GM19025 (cell line): Measurements from ENCODE around the gene LASP1.

Experiments used
- ATAC-seq: cut with Tn5 transposase; IDR thresholded peaks from one replicate; pipeline ENCODE4 v1.9.1; 2021; ENCODE audit warnings: mild to moderate bottlenecking, low read depth, moderate library complexity; ENCODE audit not compliant: unreplicated experiment

Gene LASP1

DNA sequence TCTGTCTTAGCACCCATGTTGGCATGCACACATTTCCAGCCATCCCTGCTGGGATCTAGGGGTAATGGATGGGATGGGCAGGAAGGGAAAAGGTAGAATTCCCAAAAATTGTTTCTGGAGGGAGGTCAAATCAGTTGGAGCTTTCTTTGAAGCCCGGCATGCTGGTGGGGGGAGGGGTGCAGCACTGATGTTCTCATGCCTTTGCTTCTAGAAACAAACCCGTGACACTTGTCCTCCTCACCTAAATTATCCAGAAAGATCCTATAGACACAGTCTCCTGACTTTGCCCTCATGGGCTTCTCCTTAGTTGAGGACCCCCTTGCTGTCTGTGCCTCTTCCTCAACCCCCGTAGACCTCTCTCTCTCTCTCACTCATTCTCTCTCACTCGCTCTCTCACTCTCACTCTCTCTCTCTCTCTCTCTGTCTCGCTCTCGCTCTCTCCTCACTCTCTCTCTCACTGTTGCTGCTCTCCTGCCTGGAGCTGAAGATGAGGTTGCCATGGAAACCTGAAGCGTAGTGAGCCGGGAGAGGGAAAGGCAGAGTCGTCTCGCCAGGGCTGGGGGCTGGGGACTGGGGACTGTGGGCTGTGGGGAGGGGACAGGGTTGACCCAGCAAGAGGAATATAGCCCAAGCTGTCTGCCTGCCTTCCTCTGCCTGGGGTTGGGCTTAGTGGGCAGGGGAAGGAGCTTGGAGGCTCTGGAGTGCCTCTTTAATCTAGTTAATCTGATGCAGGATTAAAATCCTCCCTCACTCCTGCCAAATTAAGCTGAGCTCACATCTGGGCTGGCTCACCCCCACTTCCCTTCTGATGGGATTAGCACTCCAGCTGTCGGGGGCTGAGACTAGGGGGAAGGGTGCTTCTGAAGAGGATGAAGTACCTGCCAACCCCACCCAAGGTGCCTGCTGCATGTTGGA lies 16.1 kb downstream of the LASP1 start:
- no peak for ATAC-seq

DNA sequence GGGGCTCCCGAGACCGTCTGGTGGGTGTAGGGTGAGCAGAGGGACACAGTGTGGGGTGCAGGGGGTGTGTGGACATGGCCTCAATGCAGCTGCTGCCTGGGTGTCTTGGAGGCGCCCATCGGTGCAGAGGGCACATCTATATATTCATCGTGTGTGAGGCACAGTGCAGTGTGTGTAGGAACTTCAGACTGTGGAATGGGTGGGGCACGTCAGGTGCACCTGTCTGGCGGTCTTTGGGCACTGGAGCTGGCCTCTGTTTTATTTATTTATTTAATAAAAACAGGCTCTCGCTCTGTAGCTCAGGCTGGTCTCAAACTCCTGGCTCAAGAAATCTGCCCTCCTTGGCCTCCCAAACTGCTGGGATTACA lies 16.8 kb downstream of the LASP1 start:
- no peak for ATAC-seq

DNA sequence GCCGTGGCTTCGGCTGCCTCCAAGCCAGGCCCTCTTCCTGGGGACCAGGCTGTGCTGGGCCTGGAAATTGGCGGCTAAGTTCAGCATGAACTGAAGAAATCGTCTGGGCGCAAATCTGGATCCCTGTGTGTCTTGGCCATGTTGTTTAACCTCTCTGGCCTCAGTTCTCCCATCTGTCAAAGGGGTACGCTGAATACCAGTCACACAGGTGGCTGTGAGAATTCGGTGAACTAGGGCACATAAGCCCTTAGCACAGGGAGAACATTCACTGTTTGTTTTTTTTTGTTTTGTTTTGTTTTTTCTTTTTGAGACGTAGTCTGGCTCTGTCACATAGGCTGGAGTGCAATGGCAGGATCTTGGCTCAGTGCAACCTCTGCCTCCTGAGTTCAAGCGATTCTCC lies 19.0 kb downstream of the LASP1 start:
- no peak for ATAC-seq

DNA sequence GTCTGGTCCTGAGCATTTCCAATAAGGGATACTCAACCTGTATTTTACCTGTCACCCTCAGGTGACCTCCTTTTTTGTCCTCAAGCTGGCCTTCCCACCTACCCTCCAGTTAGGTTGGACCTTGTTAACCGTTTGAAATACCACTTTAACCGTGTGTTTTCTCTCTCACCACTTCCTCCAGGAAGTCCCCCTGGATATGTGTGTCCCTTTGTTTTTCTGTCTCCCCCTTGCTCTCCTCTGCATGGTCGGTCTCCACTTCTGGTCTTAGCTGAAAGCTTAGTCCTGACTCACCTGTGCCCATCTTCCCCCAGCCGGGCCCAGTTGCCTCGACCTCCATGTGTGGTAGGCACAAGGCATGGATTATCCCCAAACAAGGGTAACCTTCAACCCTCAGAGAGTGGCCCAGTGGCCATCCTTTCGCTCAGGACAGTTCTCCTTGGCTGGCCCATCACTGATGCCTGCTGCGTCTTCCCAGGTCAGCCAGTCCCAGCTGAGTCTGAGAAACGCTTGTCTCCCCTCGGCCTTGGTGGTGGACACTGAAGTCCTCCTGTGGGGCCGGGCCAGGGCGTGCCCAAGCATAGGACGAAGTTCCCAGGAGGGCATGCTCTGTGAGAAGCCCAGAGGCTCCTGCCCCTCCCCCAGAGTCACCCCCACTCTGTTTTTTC lies 20.0 kb downstream of the LASP1 start:
- no peak for ATAC-seq

DNA sequence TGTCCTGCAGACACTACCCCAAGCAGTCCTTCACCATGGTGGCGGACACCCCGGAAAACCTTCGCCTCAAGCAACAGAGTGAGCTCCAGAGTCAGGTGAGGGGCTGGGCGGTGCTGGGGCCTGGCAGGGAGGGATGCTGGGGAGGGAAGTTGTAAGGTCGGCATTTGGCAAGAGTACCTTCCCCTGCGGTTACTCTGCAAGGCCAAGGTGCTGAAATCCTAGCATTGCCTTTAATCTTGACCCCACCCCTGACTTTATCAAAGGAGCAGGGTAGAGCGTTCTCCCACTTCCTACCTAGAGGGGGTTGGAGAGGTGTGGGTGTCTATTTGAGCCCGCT lies 20.5 kb downstream of the LASP1 start:
- ATAC-seq: no peak

DNA sequence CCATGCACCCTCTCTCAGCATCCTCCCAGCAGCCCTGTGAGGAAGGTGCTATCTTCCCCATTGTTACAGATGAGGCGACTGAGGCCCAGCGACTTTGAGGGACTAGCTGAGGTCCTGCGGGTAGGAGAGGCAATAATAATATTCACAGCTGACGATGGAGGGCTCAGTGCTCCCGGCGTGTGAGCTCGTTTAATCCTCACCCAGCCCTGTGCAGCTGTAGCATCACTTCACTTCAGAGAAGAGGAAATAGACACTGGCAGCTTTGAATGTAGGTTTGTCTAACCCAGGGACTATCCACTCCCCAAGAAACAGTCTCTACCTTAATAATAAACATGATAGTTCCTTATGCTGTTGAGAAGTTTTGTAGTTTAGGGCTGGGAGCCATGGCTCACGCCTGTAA lies 21.6 kb downstream of the LASP1 start:
- no peak for ATAC-seq

DNA sequence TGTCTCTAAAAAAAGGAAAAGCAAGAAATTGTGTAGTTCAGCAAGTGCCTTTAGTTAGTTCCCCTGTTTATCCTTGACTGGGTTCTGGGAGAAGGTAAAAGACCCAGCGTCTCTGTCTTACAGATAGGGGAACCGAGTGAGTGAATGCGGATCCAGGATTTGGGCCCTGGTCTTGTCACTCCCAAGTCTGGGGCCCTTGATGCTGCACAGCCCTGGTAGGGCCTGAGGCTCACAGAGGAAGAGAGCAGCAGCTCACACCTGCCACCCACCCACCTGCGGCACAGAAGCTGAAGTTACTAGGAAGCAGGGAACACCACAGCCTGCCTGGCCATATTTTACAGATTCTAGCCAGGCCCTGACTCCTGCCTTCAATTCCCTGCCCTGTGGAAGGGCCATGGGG lies 22.2 kb downstream of the LASP1 start:
- ATAC-seq: no peak

DNA sequence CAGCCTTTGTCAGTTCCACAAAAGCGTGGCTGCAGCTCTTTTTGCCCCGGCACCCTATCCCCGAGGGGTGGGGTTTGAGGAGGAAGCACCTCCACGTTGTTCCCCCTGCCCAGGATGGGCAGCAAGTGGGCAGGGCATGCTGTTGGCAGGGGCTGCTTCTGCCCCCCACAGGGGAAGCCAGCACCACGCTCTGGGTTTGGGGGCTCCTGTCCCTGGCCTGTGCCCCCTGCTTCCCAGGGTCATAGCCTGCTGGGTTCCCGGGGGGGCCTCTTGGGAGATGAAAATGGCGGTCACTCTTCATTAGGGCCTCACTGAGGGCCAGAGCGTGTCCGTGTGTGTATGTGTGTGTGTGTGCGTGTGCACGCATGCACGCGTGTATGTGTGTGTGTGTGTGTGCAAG lies 22.8 kb downstream of the LASP1 start:
- ATAC-seq: no peak

DNA sequence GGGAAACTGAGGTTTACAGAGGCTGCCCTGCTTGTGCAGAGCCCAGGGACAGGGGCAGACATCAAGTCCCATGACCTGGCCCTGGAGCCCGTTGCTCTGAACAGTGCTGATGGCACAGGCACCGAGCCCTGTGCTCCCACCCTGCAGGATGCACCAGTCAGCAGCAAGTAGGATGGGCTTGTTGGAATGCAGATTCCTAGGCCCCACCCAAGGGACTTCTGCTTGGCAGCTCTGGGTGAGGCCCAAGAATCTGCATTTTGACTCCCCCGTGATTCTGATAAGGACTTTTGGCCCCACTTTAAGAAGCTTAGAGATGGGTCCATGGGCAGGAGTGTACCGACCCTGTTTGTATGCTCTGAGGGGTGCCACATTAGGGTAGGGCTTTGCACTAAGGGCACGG lies 23.3 kb downstream of the LASP1 start:
- no peak for ATAC-seq

DNA sequence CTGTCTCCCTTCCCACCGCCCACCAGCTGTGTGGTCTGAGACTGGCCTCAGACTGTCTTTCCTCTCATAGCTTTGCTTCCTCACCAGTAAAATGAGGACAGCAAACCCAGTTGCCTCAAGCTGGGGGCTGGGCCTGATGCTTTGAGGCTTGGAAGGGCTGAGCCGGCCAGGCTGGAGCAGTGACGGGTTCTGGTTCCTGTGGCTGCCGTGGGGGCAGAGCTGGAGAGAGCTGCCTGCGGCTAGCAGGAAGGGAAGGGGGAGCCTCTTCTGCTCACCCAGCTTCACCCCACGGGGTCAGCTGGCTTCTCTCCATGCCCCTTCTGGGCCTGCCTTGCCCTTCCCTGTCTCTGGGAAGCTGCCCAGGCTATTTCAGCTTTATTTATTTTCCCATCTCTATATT lies 23.7 kb downstream of the LASP1 start:
- ATAC-seq: no peak

DNA sequence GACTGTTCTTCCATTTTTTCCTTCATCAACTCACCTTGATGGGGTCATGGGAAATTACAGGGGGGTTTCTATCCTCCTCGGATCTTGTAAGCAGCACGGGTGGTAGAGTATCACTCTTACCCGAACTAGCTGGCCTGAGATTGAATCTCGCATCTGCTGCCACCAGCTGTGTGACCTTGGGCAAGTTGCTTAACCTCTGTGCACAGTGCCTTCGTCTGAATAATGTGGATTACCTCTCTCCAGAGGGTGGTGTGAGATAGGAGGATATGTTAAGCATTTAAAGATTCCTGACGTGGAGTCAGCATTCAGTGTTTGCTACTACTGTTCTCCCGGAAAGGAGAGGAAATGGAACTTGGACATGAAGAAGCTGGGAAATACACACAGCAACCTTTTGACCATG lies 24.4 kb downstream of the LASP1 start:
- ATAC-seq: no peak

DNA sequence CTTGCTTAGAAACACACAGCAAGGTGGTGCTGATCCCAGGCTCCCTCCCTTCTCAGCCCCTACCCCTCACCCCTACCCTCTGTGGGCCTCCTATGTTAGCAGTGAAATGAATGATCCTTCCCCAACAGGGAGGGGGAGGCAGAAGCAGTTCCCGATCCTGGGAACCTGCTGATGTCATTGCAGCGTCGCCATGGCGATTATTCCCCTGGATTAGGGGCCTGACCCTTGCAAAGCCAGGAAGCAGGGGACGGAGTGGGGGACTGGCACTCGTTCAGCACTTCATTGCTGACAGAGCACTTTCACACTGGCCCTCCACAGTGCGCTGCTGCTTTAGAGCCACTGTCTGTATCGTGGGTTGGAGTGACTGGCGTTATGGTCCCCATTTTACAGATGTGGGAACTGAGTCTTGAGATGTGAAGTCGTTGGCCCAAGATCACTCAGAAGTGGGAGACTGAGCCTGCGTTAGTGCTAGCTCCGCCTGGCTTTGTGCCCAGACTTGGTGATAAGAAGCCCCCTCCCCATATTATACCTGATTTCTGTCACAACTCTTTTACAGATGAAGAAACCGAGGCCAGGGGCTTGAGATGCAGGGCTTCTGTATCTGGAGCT lies 26.6 kb downstream of the LASP1 start:
- ATAC-seq: no peak

DNA sequence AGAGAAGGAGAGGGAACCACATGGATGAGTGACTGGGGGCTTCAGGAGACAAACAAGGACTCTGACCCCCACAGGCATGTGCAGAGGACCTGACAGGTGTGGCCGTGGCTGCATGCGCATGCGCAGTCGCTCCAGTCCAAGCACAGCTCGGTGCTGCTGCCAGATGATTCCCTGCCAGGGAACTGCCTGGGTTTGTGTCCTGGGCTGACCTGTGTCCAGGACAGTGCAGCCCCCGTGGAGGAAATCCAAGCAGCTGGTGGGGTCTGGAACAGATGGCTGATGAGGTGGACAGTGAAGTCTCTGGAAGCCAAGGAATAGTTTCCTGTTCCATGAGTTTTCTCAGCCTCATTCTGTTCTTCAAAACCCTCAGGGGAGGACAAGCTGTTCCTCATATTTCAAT lies 27.3 kb downstream of the LASP1 start:
- ATAC-seq: no peak

DNA sequence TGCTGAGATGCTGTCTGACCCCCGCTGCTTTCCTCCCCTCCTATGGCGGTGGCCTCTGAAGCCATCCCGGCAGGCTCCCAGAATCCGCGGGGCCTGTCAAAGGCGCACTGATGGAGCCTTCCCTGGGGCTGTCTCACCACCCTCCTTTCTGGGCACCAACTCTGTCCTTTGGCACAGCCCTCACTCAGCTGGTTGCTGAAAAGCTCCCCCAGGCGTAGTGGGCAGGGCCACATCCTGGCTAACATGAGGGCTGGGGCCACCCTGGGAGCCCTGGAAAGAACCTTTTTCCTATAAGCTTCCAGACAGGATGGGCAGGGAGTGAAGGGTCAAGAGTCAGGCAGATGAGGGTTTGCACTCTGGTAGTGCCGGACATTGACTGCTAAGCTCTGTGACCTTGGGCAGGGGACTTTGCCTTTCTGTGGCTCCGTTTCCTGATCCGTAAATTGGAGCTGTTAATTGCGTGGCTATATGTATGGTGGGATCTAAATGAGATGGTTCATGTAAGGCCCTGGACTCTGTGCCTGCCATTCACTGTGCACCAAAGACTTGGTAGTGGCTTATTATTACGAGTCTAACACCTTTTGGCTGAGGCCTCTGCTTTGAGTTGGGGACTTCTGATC lies 27.9 kb downstream of the LASP1 start:
- ATAC-seq: no peak

DNA sequence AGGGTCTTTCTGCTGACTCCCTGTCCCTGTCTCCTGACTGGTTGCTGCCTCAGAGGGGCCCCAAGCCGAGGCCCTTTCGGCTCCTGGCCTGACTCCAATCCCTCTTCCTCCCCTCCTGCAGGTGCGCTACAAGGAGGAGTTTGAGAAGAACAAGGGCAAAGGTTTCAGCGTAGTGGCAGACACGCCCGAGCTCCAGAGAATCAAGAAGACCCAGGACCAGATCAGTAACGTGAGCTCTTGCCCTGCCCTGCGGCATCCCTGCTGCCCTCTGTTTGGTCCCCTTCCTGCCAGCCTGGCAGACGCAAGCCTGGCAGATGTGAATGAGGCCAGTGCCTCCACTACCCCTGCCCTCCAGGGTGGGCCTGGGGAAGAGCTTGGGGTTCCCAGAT lies 28.4 kb downstream of the LASP1 start:
- ATAC-seq: no peak

DNA sequence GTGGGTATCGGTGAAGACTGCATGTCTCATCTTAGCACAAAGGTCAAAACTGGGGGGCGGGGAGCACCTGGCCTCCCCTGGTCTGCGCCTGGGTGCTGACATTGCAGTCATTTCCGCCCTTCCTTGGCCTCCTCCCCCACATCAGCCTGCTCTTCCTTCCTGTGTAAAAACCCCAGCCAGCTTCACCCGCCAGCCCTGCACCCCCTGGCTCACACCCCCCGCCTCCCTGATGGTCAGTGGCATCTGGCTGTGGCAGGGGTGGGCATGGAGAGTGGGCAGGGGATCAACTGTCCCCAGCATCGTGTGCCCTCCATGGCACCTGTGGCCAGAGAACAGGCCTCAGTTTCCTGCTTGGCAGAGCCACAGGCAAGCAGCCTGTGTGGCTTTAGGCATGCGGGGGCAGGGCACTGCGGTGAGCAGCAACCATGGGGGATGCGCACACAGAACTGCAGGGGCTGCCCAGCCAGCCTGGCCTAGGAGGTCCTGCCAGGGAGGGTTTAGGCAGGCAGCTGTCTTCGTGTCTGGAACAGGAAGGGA lies 29.0 kb downstream of the LASP1 start:
- ATAC-seq: peak; percentile 89

DNA sequence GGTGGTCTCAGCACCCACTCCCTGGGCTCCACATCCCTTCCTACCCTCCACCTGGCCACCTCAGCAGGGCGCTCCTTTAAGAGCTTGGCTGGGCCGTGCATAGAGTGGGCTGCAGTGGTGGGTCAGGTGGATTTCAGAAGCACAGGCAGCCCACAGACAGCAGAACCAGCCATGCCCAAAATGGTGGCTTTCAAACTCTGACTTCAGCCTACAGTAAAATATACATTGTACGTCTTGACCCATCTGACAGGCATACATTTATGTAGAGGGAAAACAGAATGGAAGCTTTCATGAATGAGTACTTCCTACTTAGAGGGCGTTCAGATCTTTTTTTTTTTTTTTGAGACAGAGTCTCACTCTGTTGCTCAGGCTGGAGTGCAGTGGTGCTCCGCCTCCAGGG lies 29.6 kb downstream of the LASP1 start:
- no peak for ATAC-seq

DNA sequence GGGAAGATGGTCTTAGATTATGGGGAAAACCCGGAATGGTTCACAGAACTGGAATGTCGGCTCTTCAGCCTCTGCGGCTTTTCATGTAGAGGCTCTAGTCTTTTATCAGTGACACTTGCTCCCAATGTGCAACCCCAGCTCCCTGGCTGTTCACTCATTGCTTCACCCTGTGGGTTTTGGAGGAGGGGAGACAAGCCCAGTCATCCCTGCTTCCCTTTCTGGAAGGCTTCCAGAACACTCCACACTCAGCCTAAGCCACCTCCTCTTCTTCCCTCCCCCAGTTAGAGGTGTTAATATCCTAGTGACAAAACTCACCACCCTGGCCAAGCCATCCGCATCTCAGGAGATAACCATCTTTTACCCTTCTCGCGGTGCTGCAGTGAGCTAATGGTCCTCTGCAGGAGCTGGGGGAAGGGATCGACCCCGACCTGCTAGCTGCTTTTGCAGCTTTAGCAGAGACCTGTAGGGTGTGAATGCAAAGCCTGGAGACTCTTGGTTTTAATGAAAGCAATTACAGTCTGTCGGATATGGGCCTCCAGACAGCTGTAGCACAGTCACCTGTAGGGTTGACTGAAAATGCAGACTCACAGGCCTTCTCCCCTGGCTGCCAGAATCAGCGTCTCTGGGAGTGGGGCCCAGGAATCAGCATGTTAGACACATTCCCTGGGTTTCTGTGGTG lies 31.3 kb downstream of the LASP1 start:
- ATAC-seq: no peak

DNA sequence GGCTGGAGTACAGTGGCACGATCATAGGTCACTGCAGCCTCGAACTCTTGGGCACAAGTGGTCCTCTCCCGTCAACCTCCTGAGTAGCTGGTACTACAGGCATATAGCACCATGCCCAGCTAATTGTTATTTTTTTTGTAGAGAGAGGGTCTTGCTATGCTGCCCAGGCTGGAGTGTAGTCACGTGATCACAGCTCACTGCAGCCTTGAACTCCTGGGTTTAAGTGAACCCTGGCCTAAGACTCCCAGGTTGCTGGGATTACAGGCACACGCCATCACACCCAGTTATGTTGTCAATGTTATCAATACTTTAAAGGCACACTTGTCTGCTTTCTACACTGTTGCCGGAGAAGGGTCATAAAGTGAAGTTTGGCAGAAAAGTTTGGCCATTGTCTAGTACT lies 33.5 kb downstream of the LASP1 start:
- no peak for ATAC-seq

DNA sequence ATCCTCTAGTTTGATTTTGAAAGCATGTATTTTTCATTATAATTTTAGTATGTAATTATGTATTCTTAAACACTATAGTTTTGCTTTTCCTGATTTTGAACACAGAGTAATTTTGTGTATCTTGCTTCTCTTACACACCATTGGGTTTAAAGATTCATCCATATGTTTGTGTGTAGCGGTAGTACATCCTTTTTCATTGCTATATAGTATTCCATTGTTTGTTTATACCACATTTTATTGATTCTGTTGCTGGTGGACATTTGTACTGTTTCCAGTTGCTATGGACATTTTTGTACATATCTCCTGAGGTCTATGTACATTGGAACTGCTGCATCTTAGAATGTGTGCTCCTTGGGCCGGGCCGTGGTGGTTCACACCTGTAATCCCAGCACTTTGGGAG lies 35.0 kb downstream of the LASP1 start:
- ATAC-seq: no peak

DNA sequence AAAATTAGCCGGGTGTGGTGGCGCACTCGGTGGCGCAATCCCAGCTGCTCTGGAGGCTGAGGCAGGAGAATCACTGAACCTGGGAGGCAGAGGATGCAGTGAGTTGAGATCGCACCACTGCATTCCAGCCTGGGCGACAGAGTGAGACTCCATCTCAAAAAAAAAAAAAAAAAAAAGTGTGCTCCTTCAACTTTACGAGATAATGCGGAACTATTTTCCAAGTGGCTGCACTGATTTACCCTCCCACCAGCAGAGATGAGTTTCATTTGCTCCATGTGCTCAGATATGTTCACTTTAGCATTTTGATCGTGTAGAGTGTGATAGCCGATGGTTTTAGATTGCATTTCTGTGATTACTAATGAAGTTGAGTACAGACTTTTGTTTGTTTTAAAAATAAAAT lies 35.5 kb downstream of the LASP1 start:
- no peak for ATAC-seq
